ENCODE results near the gene CD8B. TPM values are rescaled to one million over a fixed set of nuclear protein-coding genes. Genes with fewer than 3 reads are reported as not detected.

CD8B gene
- total RNA-seq, 1 experiment from 2014 or later, result 0.24 TPM

GRCh38 chr2:86818957-86819356 lies 42.7 kb downstream of the CD8B start:
- Histone ChIP-seq H2BK5ac (ENCODE audit: insufficient read length, low read length) (no peak overlapping the region), H3K56ac (ENCODE audit: insufficient read length, low read depth, low read length) (no peak overlapping the region), H4K5ac (ENCODE audit: insufficient read length, low read depth, low read length) (no peak overlapping the region), H3K23ac (ENCODE audit: insufficient read length, low read depth, low read length) (no peak overlapping the region), H3K79me1 (ENCODE audit: insufficient read depth, low read depth, low read length, poor library complexity, severe bottlenecking) (no peaks in the 10 kb centered on the region), H2BK15ac (ENCODE audit: low read depth, low read length) (no peak overlapping the region), H2BK20ac (ENCODE audit: low read depth, low read length, poor library complexity, severe bottlenecking) (no peak overlapping the region), H3K27ac (ENCODE audit: insufficient read length, low read depth, low read length) (no peak overlapping the region), H3K79me2 (ENCODE audit: insufficient read depth, low read length) (no peaks in the 10 kb centered on the region), H3K9ac (ENCODE audit: extremely low read depth, insufficient read length, low read length) (no peak overlapping the region), H2BK120ac (ENCODE audit: low read depth, low read length, poor library complexity, severe bottlenecking) (peak overlapping the region; percentile 9), H3K4me2 (ENCODE audit: insufficient read depth, insufficient read length, low read length) (no peak overlapping the region), H4K20me1 (ENCODE audit: control insufficient read depth, insufficient read depth, insufficient read length) (no peaks in the 10 kb centered on the region), H4K8ac (replicated peaks; ENCODE audit: insufficient read length, low read depth, low read length) (no peak overlapping the region), H3K4me1 (ENCODE audit: insufficient read depth, low read length) (no peaks in the 10 kb centered on the region), H3K18ac (ENCODE audit: insufficient read length, low read depth, low read length) (no peak overlapping the region), H3T11ph (ENCODE audit: low read length) (no peak overlapping the region), H4K91ac (ENCODE audit: insufficient read length, low read depth, low read length) (no peak overlapping the region), H3K27me3 (ENCODE audit: insufficient read depth, low read length) (no peaks in the 10 kb centered on the region), H2AFZ (ENCODE audit: low read length) (no peak overlapping the region), H2AK5ac (ENCODE audit: insufficient read length, low read length) (no peak overlapping the region), H3K23me2 (ENCODE audit: insufficient read length, low read depth, low read length, poor library complexity, severe bottlenecking) (no peaks in the 10 kb centered on the region), H3K9me3 (ENCODE audit: control insufficient read depth, low read depth, low read length) (peaks cover 4% of the 10 kb centered on the region), H3K4ac (ENCODE audit: low read depth, low read length) (no peak overlapping the region), H3K14ac (ENCODE audit: insufficient read depth, low read length) (no peak overlapping the region), H2BK12ac (ENCODE audit: insufficient read length, low read depth, low read length) (no peak overlapping the region)
- DNase-seq, result no peak
- Mint-ChIP-seq H3K9me3 (peaks cover 6% of the 10 kb centered on the region in 2 experiments; a peak in 4 of 5 replicates), H3K27me3 (ENCODE audit: low read depth) (peaks cover 16% of the 10 kb centered on the region), H3K4me1 (peaks cover 0 to 2% of the 10 kb centered on the region in 2 experiments; a peak in 2 of 4 replicates), H3K36me3 (ENCODE audit: insufficient read depth in 1 of 3, low read depth in 3 of 3) (peaks cover 0 to 7% (median 2%) of the 10 kb centered on the region in 3 experiments; a peak in 3 of 7 replicates), H3K27ac (no peak overlapping the region), H3K4me3 (no peak overlapping the region)
- no CpG with 5 or more reads among the region's 2 CpGs for WGBS (ENCODE audit: extremely low coverage, insufficient read length, low lambda C conversion rate)
- no peak for TF ChIP-seq CTCF (conservative IDR thresholded peaks at IDR 0.05)
